Left ventricle myocardium inferior (tissue), 1 donor: Measurements from ENCODE around the gene AUTS2. TPM values are rescaled to one million over a fixed set of nuclear protein-coding genes. Genes with fewer than 3 reads are reported as not detected.

Experiments used
- DNase-seq: peaks from one replicate; pipeline ENCODE4 v3.0.0-alpha.2; 2020
- H3K27ac ChIP-seq: fragments of 200-600 bp; replicated peaks from 2 replicates; pipeline ENCODE4 v1.8.0; 2021
- H3K27me3 ChIP-seq: fragments of 200-600 bp; 2 replicates; pipeline ENCODE4 v1.8.0; 2021; ENCODE audit warnings: low read depth
- H3K36me3 ChIP-seq: fragments of 200-600 bp; 2 replicates; pipeline ENCODE4 v1.8.0; 2021
- H3K4me1 ChIP-seq: fragments of 200-600 bp; 2 replicates; pipeline ENCODE4 v1.8.0; 2021
- H3K4me3 ChIP-seq: fragments of 200-600 bp; 2 replicates; pipeline ENCODE4 v1.8.0; 2021; ENCODE audit warnings: mild to moderate bottlenecking, moderate library complexity
- H3K9me3 ChIP-seq: fragments of 200-600 bp; replicated peaks from 2 replicates; pipeline ENCODE4 v1.8.0; 2021
- CTCF ChIP-seq: fragments of 200-600 bp; IDR thresholded peaks from 2 replicates; pipeline ENCODE4 v1.8.0; 2021; ENCODE audit warnings: antibody characterized with exemption, mild to moderate bottlenecking, borderline replicate concordance
- intact Hi-C: fragments of 100-400 bp; cut with micrococcal nuclease; formaldehyde crosslinking; loops from one replicate; pipeline ENCODE4 v1.11.0; 2022
- total RNA-seq: library from RNA; stranded (reverse); fragmentation: NEBNext Ultra II Directional; extraction: Animal tissue kit (Norgen Biotek cat#: 25700); gene quantifications from one replicate; pipeline ENCODE4 v1.2.1, GENCODE V29; 2021
- donor health status: DM: no; HTN: yes; CAD: no; lungs with severe emphysema.

AUTS2 gene
- total RNA-seq, 1 donor from 2014 or later = 10.5 TPM

- no peak overlapping the region for H3K4me3 ChIP-seq
- DNase-seq = no peak
- H3K9me3 ChIP-seq = no peaks in the 10 kb centered on the region
- intact Hi-C loops = no loop called here
- H3K36me3 ChIP-seq = no peaks in the 10 kb centered on the region
- H3K4me1 ChIP-seq = no peaks in the 10 kb centered on the region
- TF ChIP-seq CTCF = no peak
- H3K27ac ChIP-seq = no peak overlapping the region
- H3K27me3 ChIP-seq = no peaks in the 10 kb centered on the region
Observed at GRCh38 chr7:70400829-70401380, 802.6 kb downstream of the AUTS2 start.

- H3K9me3 ChIP-seq = no peaks in the 10 kb centered on the region
- intact Hi-C loops = no loop called here
- no peak for DNase-seq
Observed at GRCh38 chr7:70402069-70402468, 803.8 kb downstream of the AUTS2 start.

GRCh38 chr7:70405241-70405640 is 807.0 kb downstream of the AUTS2 start:
- no peak for TF ChIP-seq CTCF
- Histone ChIP-seq H3K4me3 (no peak overlapping the region), H3K27me3 (no peaks in the 10 kb centered on the region), H3K9me3 (no peaks in the 10 kb centered on the region), H3K4me1 (no peaks in the 10 kb centered on the region), H3K27ac (no peak overlapping the region), H3K36me3 (no peaks in the 10 kb centered on the region)
- no peak for DNase-seq
- intact Hi-C loops = no loop called here

More at GRCh38 chr7:70402069-70402468, 803.8 kb downstream of the AUTS2 start:
- no peak overlapping the region for H3K4me3 ChIP-seq
- H3K27ac ChIP-seq = no peak overlapping the region
- H3K4me1 ChIP-seq = no peaks in the 10 kb centered on the region
- TF ChIP-seq CTCF = no peak
- no peaks in the 10 kb centered on the region for H3K36me3 ChIP-seq
- no peaks in the 10 kb centered on the region for H3K27me3 ChIP-seq

- H3K36me3 ChIP-seq = no peaks in the 10 kb centered on the region
- H3K4me1 ChIP-seq = no peaks in the 10 kb centered on the region
- H3K4me3 ChIP-seq = no peak overlapping the region
- no peak for TF ChIP-seq CTCF
- DNase-seq = no peak
- H3K9me3 ChIP-seq = no peaks in the 10 kb centered on the region
- H3K27ac ChIP-seq = no peak overlapping the region
- no peaks in the 10 kb centered on the region for H3K27me3 ChIP-seq
- intact Hi-C loops = no loop called here
Observed at GRCh38 chr7:70406186-70406949, 808.1 kb downstream of the AUTS2 start.

GRCh38 chr7:70406950-70407209 is 808.6 kb downstream of the AUTS2 start:
- Histone ChIP-seq H3K9me3 (no peaks in the 10 kb centered on the region), H3K4me3 (no peak overlapping the region), H3K27ac (no peak overlapping the region), H3K27me3 (no peaks in the 10 kb centered on the region), H3K4me1 (no peaks in the 10 kb centered on the region), H3K36me3 (no peaks in the 10 kb centered on the region)
- TF ChIP-seq CTCF = no peak
- no peak for DNase-seq
- intact Hi-C loops = no loop called here
